Chondrocyte (in vitro differentiated cells): ENCODE data around the gene ADAMTS16. TPM values are rescaled to one million over a fixed set of nuclear protein-coding genes. Genes with fewer than 3 reads are reported as not detected.

Source experiments
- DNase-seq: peaks from one replicate; pipeline ENCODE4 v3.0.0; 2021; ENCODE audit warnings: mixed read lengths, low spot score
- H3K27ac Mint-ChIP-seq: one replicate; pipeline ENCODE4 v1.8.0; 2021; ENCODE audit warnings: mild to moderate bottlenecking, moderate library complexity, mixed read lengths; ENCODE audit not compliant: unreplicated experiment
- H3K27me3 Mint-ChIP-seq: 2 replicates; pipeline ENCODE4 v1.8.0; 2021; ENCODE audit warnings: low read depth, mixed read lengths
- H3K36me3 Mint-ChIP-seq: 2 replicates; pipeline ENCODE4 v1.8.0; 2021; ENCODE audit warnings: low read depth, mixed read lengths
- H3K4me1 Mint-ChIP-seq: 2 replicates; pipeline ENCODE4 v1.8.0; 2021; ENCODE audit warnings: low read depth, mild to moderate bottlenecking, mixed read lengths
- H3K4me3 Mint-ChIP-seq: one replicate; pipeline ENCODE4 v1.8.0; 2021; ENCODE audit warnings: mild to moderate bottlenecking, moderate library complexity, mixed read lengths; ENCODE audit not compliant: unreplicated experiment
- H3K9me3 Mint-ChIP-seq: 2 replicates; pipeline ENCODE4 v1.8.0; 2021; ENCODE audit warnings: low read depth, mixed read lengths
- CTCF ChIP-seq: fragments of 200-600 bp; sonication (generic); IDR thresholded peaks from 2 replicates; pipeline ENCODE4 v1.5.0; 2021; ENCODE audit warnings: antibody characterized with exemption, mild to moderate bottlenecking, moderate library complexity
- total RNA-seq: library from RNA; stranded (reverse); gene quantifications from 3 replicates; pipeline ENCODE4 v1.2.1, GENCODE V29; 2021

ADAMTS16 gene
- total RNA-seq, 1 donor from 2014 or later = 12.5 TPM

GRCh38 chr5:5183189-5183699, 43.1 kb downstream of the ADAMTS16 start:
- no peak for TF ChIP-seq CTCF
- Mint-ChIP-seq H3K4me1 (peaks cover 55% of the 10 kb centered on the region), H3K36me3 (peaks cover 2% of the 10 kb centered on the region), H3K27ac (peak overlapping the region; percentile 30), H3K4me3 (no peak overlapping the region), H3K27me3 (no peaks in the 10 kb centered on the region), H3K9me3 (no peaks in the 10 kb centered on the region)
- DNase-seq = no peak

GRCh38 chr5:5183933-5184332, 43.8 kb downstream of the ADAMTS16 start:
- Mint-ChIP-seq H3K36me3 (peaks cover 2% of the 10 kb centered on the region), H3K4me3 (no peak overlapping the region), H3K27me3 (no peaks in the 10 kb centered on the region), H3K9me3 (no peaks in the 10 kb centered on the region), H3K27ac (no peak overlapping the region), H3K4me1 (peaks cover 57% of the 10 kb centered on the region)
- no peak for DNase-seq
- no peak for TF ChIP-seq CTCF

GRCh38 chr5:5188376-5189050, 48.4 kb downstream of the ADAMTS16 start:
- Mint-ChIP-seq H3K9me3 (no peaks in the 10 kb centered on the region), H3K36me3 (peaks cover 5% of the 10 kb centered on the region), H3K27me3 (no peaks in the 10 kb centered on the region), H3K4me3 (no peak overlapping the region), H3K4me1 (peaks cover 41% of the 10 kb centered on the region), H3K27ac (no peak overlapping the region)
- no peak for TF ChIP-seq CTCF
- no peak for DNase-seq

GRCh38 chr5:5189051-5189430, 48.9 kb downstream of the ADAMTS16 start:
- no peaks in the 10 kb centered on the region for H3K27me3 Mint-ChIP-seq
- H3K4me1 Mint-ChIP-seq = peaks cover 41% of the 10 kb centered on the region
- H3K27ac Mint-ChIP-seq = no peak overlapping the region
- no peak for TF ChIP-seq CTCF
- H3K36me3 Mint-ChIP-seq = peaks cover 4% of the 10 kb centered on the region
- H3K9me3 Mint-ChIP-seq = no peaks in the 10 kb centered on the region
- DNase-seq = no peak
- H3K4me3 Mint-ChIP-seq = no peak overlapping the region

- TF ChIP-seq CTCF = no peak
- H3K27me3 Mint-ChIP-seq = no peaks in the 10 kb centered on the region
- peaks cover 4% of the 10 kb centered on the region for H3K36me3 Mint-ChIP-seq
- no peaks in the 10 kb centered on the region for H3K9me3 Mint-ChIP-seq
- DNase-seq = no peak
- H3K27ac Mint-ChIP-seq = no peak overlapping the region
- H3K4me1 Mint-ChIP-seq = peaks cover 38% of the 10 kb centered on the region
- H3K4me3 Mint-ChIP-seq = no peak overlapping the region
Measured at GRCh38 chr5:5191906-5192305, 51.8 kb downstream of the ADAMTS16 start.
